Measurements from ENCODE around the gene CDH23.

DNA sequence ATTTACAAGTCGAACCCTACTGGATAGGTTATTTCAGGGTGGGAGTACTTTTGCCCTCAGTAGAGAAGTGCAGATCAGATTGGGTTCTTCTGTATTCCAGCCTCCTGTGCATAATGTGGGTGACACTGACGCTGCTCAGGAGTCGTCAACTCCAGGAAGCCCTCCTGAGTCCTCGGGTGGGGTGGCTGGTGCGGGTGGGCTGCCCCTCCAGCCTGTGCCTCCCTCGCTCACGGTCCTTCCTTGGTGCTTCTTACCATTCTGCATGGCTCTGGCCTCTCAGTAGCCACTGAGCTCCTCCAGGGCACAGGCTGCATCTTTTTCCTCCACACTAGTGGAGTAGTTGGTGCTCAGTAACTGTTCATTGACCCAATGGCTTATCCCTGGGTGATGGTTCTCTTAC is 4.3 kb downstream of the CDH23 start:
- TF ChIP-seq POLR2A (IDR thresholded peaks at IDR 0.05), result no peak
- TF ChIP-seq, protein P1, sequence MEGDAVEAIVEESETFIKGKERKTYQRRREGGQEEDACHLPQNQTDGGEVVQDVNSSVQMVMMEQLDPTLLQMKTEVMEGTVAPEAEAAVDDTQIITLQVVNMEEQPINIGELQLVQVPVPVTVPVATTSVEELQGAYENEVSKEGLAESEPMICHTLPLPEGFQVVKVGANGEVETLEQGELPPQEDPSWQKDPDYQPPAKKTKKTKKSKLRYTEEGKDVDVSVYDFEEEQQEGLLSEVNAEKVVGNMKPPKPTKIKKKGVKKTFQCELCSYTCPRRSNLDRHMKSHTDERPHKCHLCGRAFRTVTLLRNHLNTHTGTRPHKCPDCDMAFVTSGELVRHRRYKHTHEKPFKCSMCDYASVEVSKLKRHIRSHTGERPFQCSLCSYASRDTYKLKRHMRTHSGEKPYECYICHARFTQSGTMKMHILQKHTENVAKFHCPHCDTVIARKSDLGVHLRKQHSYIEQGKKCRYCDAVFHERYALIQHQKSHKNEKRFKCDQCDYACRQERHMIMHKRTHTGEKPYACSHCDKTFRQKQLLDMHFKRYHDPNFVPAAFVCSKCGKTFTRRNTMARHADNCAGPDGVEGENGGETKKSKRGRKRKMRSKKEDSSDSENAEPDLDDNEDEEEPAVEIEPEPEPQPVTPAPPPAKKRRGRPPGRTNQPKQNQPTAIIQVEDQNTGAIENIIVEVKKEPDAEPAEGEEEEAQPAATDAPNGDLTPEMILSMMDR (IDR thresholded peaks at IDR 0.05), result no peak
- no peak for TF ChIP-seq POLR2AphosphoS5 (IDR thresholded peaks at IDR 0.05)
